Stimulated activated CD8-positive, alpha-beta memory T cell treated with anti-CD3 and anti-CD28 coated beads, Interleukin-15, amount 100 ng/mL, for 48 hours (primary cell): ENCODE results near the gene MTMR3.
"Not testable (repeated sequence)": the region's sequence is repeated elsewhere in the genome, so short reads cannot be mapped to it uniquely, and the experiment has no call there.

Experiments
- DNase-seq, 2 donors: peaks; one replicate each; pipeline ENCODE4 v3.0.0-alpha.2; 2020; ENCODE audit warnings: low read depth in 2 of 2

MTMR3 gene

GRCh38 chr22:30054067-30054763 is 171.2 kb downstream of the MTMR3 start:
- DNase-seq, result no peak

GRCh38 chr22:30054764-30055069 is 171.7 kb downstream of the MTMR3 start:
- no peak for DNase-seq

GRCh38 chr22:30056015-30056414 is 173.0 kb downstream of the MTMR3 start:
- DNase-seq, result no peak

- no peak for DNase-seq
Observed at GRCh38 chr22:30057375-30057774, 174.4 kb downstream of the MTMR3 start.

- not testable (repeated sequence) for DNase-seq
Observed at GRCh38 chr22:30059346-30060020, 176.5 kb downstream of the MTMR3 start.

DNA sequence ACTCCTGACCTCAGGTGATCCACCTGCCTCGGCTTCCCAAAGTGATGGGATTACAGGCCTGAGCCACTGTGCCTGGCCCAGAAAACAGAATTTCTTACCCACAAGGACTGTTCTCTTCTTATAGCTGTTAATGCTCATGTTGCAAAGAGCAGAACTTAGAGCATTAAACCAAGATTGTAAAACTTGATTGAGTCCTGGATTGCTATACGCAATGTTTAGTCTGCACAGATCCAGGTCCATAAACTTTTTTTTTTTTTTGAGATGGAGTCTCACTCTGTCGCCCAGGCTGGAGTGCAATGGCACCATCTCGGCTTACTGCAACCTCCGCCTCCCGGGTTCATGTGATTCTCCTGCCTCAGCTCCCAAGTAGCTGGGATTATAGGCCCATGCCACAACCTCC is 178.1 kb downstream of the MTMR3 start:
- not testable (repeated sequence) for DNase-seq

DNA sequence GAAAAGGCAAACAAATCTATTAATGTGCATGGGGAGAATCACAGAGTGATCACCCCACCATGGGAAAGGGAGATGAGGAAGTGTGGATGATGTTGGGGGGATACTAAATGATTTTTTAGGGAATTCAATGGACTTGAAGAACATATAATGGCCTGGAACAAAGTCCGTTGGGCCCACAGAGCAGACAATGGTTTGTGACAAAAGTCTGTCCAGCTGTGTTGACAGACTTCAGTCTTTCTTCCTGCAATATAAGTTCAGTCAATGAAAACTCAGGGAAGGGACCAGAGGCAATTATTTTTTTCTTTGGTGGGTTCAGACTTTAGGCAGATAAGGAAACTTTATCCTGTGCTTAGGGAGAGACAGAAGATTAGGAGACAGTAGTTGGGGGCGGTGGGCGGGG is 179.3 kb downstream of the MTMR3 start:
- no peak for DNase-seq

DNA sequence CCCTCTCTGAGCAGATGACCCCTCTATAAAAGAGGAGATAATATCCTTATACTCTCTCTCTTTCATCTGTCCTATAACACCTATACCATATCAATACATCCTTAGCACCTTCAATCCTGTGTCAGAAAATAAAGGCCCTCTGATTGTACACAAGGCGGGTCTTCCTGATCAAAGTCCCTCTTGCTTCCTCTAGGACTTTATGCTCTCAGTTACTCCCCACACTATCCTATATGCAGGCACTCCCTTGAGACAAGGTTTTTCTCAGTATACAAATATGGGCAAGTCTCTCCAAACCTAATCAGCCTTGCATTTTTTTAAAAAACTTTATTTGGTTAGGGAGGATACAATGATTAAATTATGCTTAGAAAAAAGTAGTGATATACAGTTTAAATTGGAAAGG is 180.0 kb downstream of the MTMR3 start:
- DNase-seq, result no peak

GRCh38 chr22:30064172-30064571 is 181.2 kb downstream of the MTMR3 start:
- DNase-seq, result no peak

GRCh38 chr22:30073743-30074142 is 190.8 kb downstream of the MTMR3 start:
- DNase-seq, result no peak

DNA sequence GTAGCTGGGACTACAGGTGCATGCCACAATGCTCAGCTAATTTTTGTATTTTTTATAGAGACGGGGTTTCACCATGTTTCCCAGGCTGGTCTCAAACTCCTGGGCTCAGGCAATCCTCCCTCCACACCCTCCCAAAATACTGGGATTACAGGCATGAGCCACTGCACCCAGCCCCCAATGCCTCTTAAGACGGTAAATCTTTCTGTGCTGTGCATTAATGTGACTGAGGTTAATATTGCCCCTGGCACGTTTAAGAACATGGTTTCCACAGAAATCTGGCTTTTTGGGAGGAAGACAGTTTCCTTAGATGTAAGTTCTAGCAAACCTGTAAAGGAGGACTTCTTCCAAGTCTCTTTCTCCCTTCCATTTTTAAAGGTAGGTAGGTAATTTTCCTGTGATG is 191.2 kb downstream of the MTMR3 start:
- DNase-seq, result no peak

DNA sequence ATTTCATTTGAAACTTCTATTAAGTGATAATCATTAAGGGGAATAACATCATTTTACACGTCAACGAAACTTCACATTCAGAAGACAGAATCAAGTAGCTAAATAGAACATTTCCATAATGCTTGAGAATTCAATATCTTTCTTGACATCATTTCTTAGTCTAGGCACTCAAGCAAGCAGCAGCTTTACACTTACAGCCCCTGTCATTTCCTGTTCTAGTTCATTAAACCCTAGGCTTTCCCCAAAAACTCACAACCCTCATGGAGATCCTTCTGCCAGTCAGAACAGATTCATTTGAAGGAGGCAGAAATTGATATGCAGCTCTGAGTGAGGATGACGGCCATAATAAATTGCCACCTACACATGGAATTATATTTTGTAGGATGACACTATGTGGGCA is 192.0 kb downstream of the MTMR3 start:
- no peak for DNase-seq

- DNase-seq, result no peak
Observed at GRCh38 chr22:30077279-30077880, 194.4 kb downstream of the MTMR3 start.

- no peak for DNase-seq
Observed at GRCh38 chr22:30078320-30079311, 195.6 kb downstream of the MTMR3 start.

DNA sequence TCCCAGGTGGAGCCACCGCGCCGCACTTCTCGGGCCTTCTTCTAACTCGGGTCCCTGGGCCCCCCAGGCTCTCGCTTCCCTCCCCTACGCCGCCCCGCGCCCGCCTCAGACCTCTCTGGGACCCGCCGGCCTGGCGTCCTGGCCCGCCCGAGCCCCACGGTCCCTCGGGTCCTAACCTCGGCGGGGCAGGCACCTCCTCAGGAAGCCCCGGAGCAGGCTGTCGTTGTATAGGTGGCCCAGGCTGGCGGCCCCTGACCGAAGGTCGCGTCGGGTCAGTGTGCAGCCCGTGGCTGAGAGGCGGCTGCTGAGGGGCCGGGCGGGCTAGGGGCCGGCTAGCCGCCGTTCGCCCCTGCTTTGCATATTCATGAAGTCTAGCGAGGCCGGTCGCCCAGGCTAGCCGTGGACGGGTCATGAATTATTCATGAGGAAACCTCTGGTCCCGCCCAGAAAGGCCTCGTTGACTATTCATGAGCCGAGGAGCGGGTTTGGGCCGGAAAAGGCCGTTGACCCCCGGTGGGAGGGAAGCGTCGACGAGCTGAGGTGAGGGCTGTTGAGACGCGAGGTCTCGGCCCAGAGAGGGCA is 197.1 kb downstream of the MTMR3 start, which contains the start of gene HORMAD2:
HORMAD2 (plus strand) TSS at position 513 of the 582 bp plus-strand sequence. CDS start 13,489 bp downstream, outside the sequence.
- no peak for DNase-seq
